Heart right ventricle (tissue), 16 donors: Measurements from ENCODE around the gene STRIP2. TPM values are rescaled to one million over a fixed set of nuclear protein-coding genes. Genes with fewer than 3 reads are reported as not detected.

Source experiments
- ATAC-seq, 8 donors: fragments of 200-7000 bp; cut with Tn5 transposase; one replicate each; pipeline ENCODE4 v1.9.1; 2020; ENCODE audit warnings: mild to moderate bottlenecking in 8 of 8, moderate library complexity in 8 of 8, moderate number of reproducible peaks in 1 of 8
- DNase-seq, 2 donors: peaks; one replicate each; pipeline ENCODE4 v3.0.0-alpha.2; 2020
- H3K27ac ChIP-seq, 10 donors: fragments of 200-600 bp; sonication (generic) in 2 of 10; one replicate each; pipeline versions ENCODE4 v1.5.0 to v1.8.0; 2020 to 2022; ENCODE audit warnings: mild to moderate bottlenecking in 3 of 10
- H3K27me3 ChIP-seq, 7 donors: fragments of 200-600 bp; one replicate each; pipeline ENCODE4 v1.8.0; 2021 to 2022; ENCODE audit warnings: mild to moderate bottlenecking in 2 of 7
- H3K36me3 ChIP-seq, 9 donors: fragments of 200-600 bp; sonication (generic) in 1 of 9; one replicate each; pipeline versions ENCODE4 v1.5.0 to v1.8.0; 2020 to 2022; ENCODE audit warnings: mild to moderate bottlenecking in 2 of 9
- H3K4me1 ChIP-seq, 9 donors: fragments of 200-600 bp; sonication (generic) in 1 of 9; one replicate each; pipeline versions ENCODE4 v1.5.0 to v1.8.0; 2020 to 2022; ENCODE audit warnings: mild to moderate bottlenecking in 4 of 9
- H3K4me3 ChIP-seq, 10 donors: fragments of 200-600 bp; sonication (generic) in 2 of 10; one replicate each; pipeline versions ENCODE4 v1.5.0 to v1.8.0; 2020 to 2022; ENCODE audit warnings: mild to moderate bottlenecking in 7 of 10, moderate library complexity in 2 of 10
- H3K9me3 ChIP-seq, 11 donors: fragments of 200-600 bp in 10 of 11; sonication (generic) in 2 of 11; one replicate each; pipeline versions ENCODE4 v1.5.0 to v1.8.0; 2013 to 2022; ENCODE audit warnings: mild to moderate bottlenecking in 2 of 11, control low read depth in 1 of 11, moderate library complexity in 1 of 11
- WGBS, 2 donors: extraction: QIAGEN DNeasy Blood & Tissue Kit; methylation state at CpG; one replicate each; pipeline ENCODE4 v1.1.7; 2013; ENCODE audit warnings: inconsistent platforms in 1 of 2; 5-methylcytosine and 5-hydroxymethylcytosine counted together
- intact Hi-C, 10 donors: fragments of 100-400 bp; cut with DNase I; formaldehyde crosslinking; loops; one replicate each; pipeline versions ENCODE4 v1.11.1 to v1.14.2; 2022
- polyA plus RNA-seq, 2 donors: library from polyadenylated mRNA; stranded (reverse); fragments of 200-250 nt; gene quantifications; one replicate each; pipeline ENCODE4 v1.2.3, GENCODE V29; 2013
- total RNA-seq, 10 donors: library from RNA; stranded (reverse); fragmentation: NEBNext Ultra II Directional in 3 of 10; extraction: Animal tissue kit (Norgen Biotek cat#: 25700) in 3 of 10; gene quantifications; one replicate each; pipeline versions ENCODE4 v1.2.1 to v1.2.4, GENCODE V29; 2021 to 2023
- TF ChIP-seq, protein P1 (sequence below), 9 donors: fragments of 200-600 bp; sonication (generic) in 2 of 9; IDR thresholded peaks; one replicate each; pipeline versions ENCODE4 v1.5.0 to v1.8.0; 2021 to 2022; ENCODE audit warnings: antibody characterized with exemption in 9 of 9, mild to moderate bottlenecking in 5 of 9, moderate library complexity in 1 of 9
- donor health status: Arrhythmogenic right ventricular cardiomyopathy.
- donor health status: ischemic (EF 13 %, LVEDD 7.1; RV severe dilation, severe dysfunction).
- donor health status: healthy with polysubstance abuse.
- donor health status: DM: no; HTN: yes; CAD: no.
- donor health status: DM: no; HTN: no; CAD: no.
- donor health status: ischemic (EF 25% LVEDD 6.9; RV normal size, moderate dysfunction).
- donor health status: ischemic (EF 25% LVEDD 5.7; RV mildly dilated, moderate dysfunction).
- donor health status: healthy.
- donor health status: DM: yes; HTN: yes; CAD: no.
- donor health status: Ischemic cardiomyopathy.
- donor health status: ischemic (EF 35%, LVEDD 5.7; RV mildly dilated, moderate dysfunction).
- donor health status: nonischemic (EF 11% LVEDD 7.7; RV severe dilation, severe dysfunction).
- donor health status: DM: yes; HTN: yes; CAD: no.
- donor health status: PGD.
- donor health status: ischemic (EF 29% LVEDD 5.4; RV normal size, mild dysfunction).
- donor health status: nonischemic (EF 23%, LVEDD 6.1; RV moderate dilation, normal function).

Gene STRIP2
- total and polyA plus RNA-seq, 12 donors: 10.6 to 36.9 (median 20.8) TPM

GRCh38 chr7:129503725-129504124, 69.5 kb downstream of the STRIP2 start:
- no peak for ATAC-seq
- no peak for DNase-seq
- Histone ChIP-seq H3K4me3 (no peak overlapping the region), H3K27ac (no peak overlapping the region), H3K4me1 (peaks cover 5 to 12% (median 8%) of the 10 kb centered on the region in 9 donors), H3K9me3 (no peaks in the 10 kb centered on the region), H3K27me3 (peaks cover 0 to 30% (median 9%) of the 10 kb centered on the region in 7 donors), H3K36me3 (no peaks in the 10 kb centered on the region)
- intact Hi-C loops: loop anchor here in 3 of 10 donors (10.0 kb wide), 2 partner anchors 131 to 141 kb away; no protein-coding TSS in a partner anchor
- TF ChIP-seq, protein P1, sequence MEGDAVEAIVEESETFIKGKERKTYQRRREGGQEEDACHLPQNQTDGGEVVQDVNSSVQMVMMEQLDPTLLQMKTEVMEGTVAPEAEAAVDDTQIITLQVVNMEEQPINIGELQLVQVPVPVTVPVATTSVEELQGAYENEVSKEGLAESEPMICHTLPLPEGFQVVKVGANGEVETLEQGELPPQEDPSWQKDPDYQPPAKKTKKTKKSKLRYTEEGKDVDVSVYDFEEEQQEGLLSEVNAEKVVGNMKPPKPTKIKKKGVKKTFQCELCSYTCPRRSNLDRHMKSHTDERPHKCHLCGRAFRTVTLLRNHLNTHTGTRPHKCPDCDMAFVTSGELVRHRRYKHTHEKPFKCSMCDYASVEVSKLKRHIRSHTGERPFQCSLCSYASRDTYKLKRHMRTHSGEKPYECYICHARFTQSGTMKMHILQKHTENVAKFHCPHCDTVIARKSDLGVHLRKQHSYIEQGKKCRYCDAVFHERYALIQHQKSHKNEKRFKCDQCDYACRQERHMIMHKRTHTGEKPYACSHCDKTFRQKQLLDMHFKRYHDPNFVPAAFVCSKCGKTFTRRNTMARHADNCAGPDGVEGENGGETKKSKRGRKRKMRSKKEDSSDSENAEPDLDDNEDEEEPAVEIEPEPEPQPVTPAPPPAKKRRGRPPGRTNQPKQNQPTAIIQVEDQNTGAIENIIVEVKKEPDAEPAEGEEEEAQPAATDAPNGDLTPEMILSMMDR (IDR thresholded peaks at IDR 0.05): no peak
- WGBS, 2 donors: 94 to 97% methylated on average over 8 of the region's 8 CpGs

- Histone ChIP-seq H3K4me1 (no peaks in the 10 kb centered on the region), H3K36me3 (no peaks in the 10 kb centered on the region), H3K27me3 (peaks cover 0 to 14% (median under 1%) of the 10 kb centered on the region in 7 donors), H3K27ac (no peak overlapping the region), H3K9me3 (no peaks in the 10 kb centered on the region), H3K4me3 (no peak overlapping the region)
- WGBS, 2 donors: 62 to 67% methylated on average over 8 of the region's 8 CpGs
- intact Hi-C loops: no loop called here
- ATAC-seq (peak in 1 of 8 donors; percentile 24), DNase-seq (no peak)
- TF ChIP-seq, protein P1 (IDR thresholded peaks at IDR 0.05): no peak
Observed at GRCh38 chr7:129512192-129512591, 78.0 kb downstream of the STRIP2 start.

DNA sequence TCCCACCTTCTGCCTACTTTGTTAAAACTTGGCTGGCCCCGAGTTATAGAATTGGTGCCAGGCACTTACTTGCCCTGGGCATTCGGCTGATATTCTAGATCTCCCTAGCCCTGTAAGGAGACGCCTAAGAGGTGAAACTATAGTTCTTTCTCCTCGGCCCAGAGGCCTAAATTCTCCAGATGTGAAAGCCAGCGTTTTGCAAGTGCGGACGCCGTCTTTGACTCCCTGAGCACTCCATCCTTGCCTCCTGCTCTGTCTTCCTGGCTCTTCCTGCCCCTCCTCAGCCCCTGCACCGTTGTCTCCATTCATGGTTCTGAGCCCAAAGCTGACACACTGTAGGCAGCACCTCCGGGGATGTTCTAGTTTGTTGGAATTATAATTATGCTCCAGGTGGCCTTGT, 79.3 kb downstream of the STRIP2 start:
- no peak overlapping the region for H3K27ac ChIP-seq
- no peak overlapping the region for H3K4me3 ChIP-seq
- H3K9me3 ChIP-seq: no peaks in the 10 kb centered on the region
- peaks cover 0 to 26% (median 3%) of the 10 kb centered on the region in 7 donors for H3K27me3 ChIP-seq
- TF ChIP-seq, protein P1 (IDR thresholded peaks at IDR 0.05): no peak
- intact Hi-C loops: no loop called here
- H3K4me1 ChIP-seq: no peaks in the 10 kb centered on the region
- DNase-seq (no peak), ATAC-seq (no peak)
- no peaks in the 10 kb centered on the region for H3K36me3 ChIP-seq
- WGBS, 2 donors: 86 to 88% methylated on average over 10 of the region's 10 CpGs

DNA sequence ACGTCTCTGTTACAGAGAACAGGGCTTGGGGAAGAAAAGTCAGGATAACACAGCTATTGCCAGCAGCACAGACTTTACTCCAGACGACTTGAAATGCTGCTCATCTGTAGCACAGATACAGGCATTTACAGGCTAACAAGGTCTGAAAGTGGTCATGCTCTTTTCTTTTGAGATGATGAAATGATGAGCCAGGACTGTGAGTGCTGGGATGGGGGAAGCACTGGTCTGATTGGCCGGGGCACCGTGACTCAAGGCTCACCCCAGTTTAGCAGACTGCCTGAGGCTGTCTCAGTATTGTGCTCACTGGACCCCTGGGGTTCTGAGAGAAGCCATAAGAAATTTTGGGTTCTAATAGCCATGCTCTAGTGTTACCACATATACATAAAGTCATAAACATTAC, 80.5 kb downstream of the STRIP2 start:
- H3K27me3 ChIP-seq: peaks cover 0 to 26% (median 4%) of the 10 kb centered on the region in 7 donors
- H3K36me3 ChIP-seq: no peaks in the 10 kb centered on the region
- intact Hi-C loops: no loop called here
- ATAC-seq: no peak
- DNase-seq: no peak
- H3K4me1 ChIP-seq: no peaks in the 10 kb centered on the region
- no peak overlapping the region for H3K27ac ChIP-seq
- H3K4me3 ChIP-seq: no peak overlapping the region
- WGBS, 2 donors: 34 to 51% methylated on average over 4 of the region's 4 CpGs
- H3K9me3 ChIP-seq: no peaks in the 10 kb centered on the region
- TF ChIP-seq, protein P1 (IDR thresholded peaks at IDR 0.05): no peak
